ENCODE results near the gene TTLL9. TPM values are rescaled to one million over a fixed set of nuclear protein-coding genes. Genes with fewer than 3 reads are reported as not detected.

The TTLL9 gene
- polyA plus RNA-seq, 1 donor (not counting 4 experiments of a cell fraction or from before 2014, with no cell fraction given), result not detected

- Histone ChIP-seq H3K4me3 (ENCODE audit: control insufficient read depth in 2 of 3, extremely low read depth in 1 of 3, insufficient read depth in 2 of 3, low read depth in 1 of 3, low read length in 3 of 3) (peak overlapping the region in 1 of 3 experiments; percentile 45), H3K9me1 (ENCODE audit: control insufficient read depth, extremely low read depth, insufficient read depth, low read length) (no peaks in the 10 kb centered on the region), H3K4me2 (ENCODE audit: control insufficient read depth, extremely low read depth, insufficient read depth, low read depth, low read length) (peak overlapping the region; percentile 74), H3K27me3 (ENCODE audit: control insufficient read depth, extremely low read depth, insufficient read depth, low read length) (peaks cover 47% of the 10 kb centered on the region), H3K36me3 (ENCODE audit: control insufficient read depth in 2 of 2, extremely low read depth in 1 of 2, insufficient read depth in 2 of 2, low read length in 2 of 2) (no peaks in the 10 kb centered on the region), H3K9ac (ENCODE audit: control insufficient read depth, extremely low read depth, insufficient read depth, low read length) (no peak overlapping the region), H2AFZ (ENCODE audit: control insufficient read depth, low read length) (no peak overlapping the region), H3K79me2 (ENCODE audit: control insufficient read depth, insufficient read depth, low read length) (no peaks in the 10 kb centered on the region), H3K9me3 (ENCODE audit: control insufficient read depth, low read depth, low read length) (no peaks in the 10 kb centered on the region), H3K4me1 (ENCODE audit: control insufficient read depth, extremely low read depth, insufficient read depth, low read length) (peaks cover 2% of the 10 kb centered on the region), H4K20me1 (ENCODE audit: control insufficient read depth, extremely low read depth, insufficient read depth, low read length) (no peaks in the 10 kb centered on the region), H3K27ac (ENCODE audit: control insufficient read depth, insufficient read depth, low read length) (no peak overlapping the region)
- FAIRE-seq, result no peak
- DNase-seq (ENCODE audit: low read depth, low spot score), result no peak
- dilution Hi-C loops (cut with MboI; ENCODE audit: extremely low pct_ligation_motif_present, low sequenced_read_pairs), result no loop called here
- TF ChIP-seq CTCF (optimal IDR thresholded peaks at IDR 0.05 in 1 of 3, IDR thresholded peaks at IDR 0.05 in 1 of 3, conservative IDR thresholded peaks at IDR 0.05 in 1 of 3; ENCODE audit: extremely low read depth in 1 of 3, insufficient read depth in 2 of 3, low read length in 3 of 3) (no peak), EZH2 (IDR thresholded peaks at IDR 0.05; ENCODE audit: low read length) (no peak)
Observed at GRCh38 chr20:31862157-31862470, 8.3 kb upstream of the TTLL9 start.

DNA sequence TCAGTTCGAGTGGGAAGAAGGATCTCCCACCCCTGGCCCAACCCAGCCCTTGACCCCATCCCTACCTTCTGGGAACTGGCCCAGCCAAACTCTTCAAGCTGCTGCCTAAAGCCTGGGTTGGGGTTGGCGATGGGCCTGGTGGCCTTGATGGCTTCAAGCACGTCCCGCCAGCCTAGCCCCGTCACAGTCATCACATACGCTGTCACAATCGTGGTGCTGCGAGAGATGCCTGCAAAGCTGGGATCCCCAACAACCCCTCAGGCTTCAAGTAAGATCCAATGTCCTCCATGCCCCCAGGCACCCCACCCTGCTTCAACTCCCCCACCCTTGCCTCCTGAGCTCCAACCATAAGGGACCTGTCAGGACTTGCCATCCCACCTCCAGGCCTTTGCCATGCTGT is 7.9 kb upstream of the TTLL9 start:
- Histone ChIP-seq H3K27me3 (ENCODE audit: control insufficient read depth, extremely low read depth, insufficient read depth, low read length) (peaks cover 49% of the 10 kb centered on the region), H2AFZ (ENCODE audit: control insufficient read depth, low read length) (no peak overlapping the region), H3K4me1 (ENCODE audit: control insufficient read depth, extremely low read depth, insufficient read depth, low read length) (peaks cover 2% of the 10 kb centered on the region), H4K20me1 (ENCODE audit: control insufficient read depth, extremely low read depth, insufficient read depth, low read length) (no peaks in the 10 kb centered on the region), H3K9ac (ENCODE audit: control insufficient read depth, extremely low read depth, insufficient read depth, low read length) (no peak overlapping the region), H3K36me3 (ENCODE audit: control insufficient read depth in 2 of 2, extremely low read depth in 1 of 2, insufficient read depth in 2 of 2, low read length in 2 of 2) (no peaks in the 10 kb centered on the region), H3K27ac (ENCODE audit: control insufficient read depth, insufficient read depth, low read length) (no peak overlapping the region), H3K4me2 (ENCODE audit: control insufficient read depth, extremely low read depth, insufficient read depth, low read depth, low read length) (no peak overlapping the region), H3K9me1 (ENCODE audit: control insufficient read depth, extremely low read depth, insufficient read depth, low read length) (no peaks in the 10 kb centered on the region), H3K9me3 (ENCODE audit: control insufficient read depth, low read depth, low read length) (no peaks in the 10 kb centered on the region), H3K79me2 (ENCODE audit: control insufficient read depth, insufficient read depth, low read length) (no peaks in the 10 kb centered on the region), H3K4me3 (ENCODE audit: control insufficient read depth in 2 of 3, extremely low read depth in 1 of 3, insufficient read depth in 2 of 3, low read depth in 1 of 3, low read length in 3 of 3) (no peak overlapping the region)
- no peak for TF ChIP-seq CTCF (optimal IDR thresholded peaks at IDR 0.05 in 1 of 3, IDR thresholded peaks at IDR 0.05 in 1 of 3, conservative IDR thresholded peaks at IDR 0.05 in 1 of 3; ENCODE audit: extremely low read depth in 1 of 3, insufficient read depth in 2 of 3, low read length in 3 of 3)
- dilution Hi-C loops (cut with MboI; ENCODE audit: extremely low pct_ligation_motif_present, low sequenced_read_pairs), result no loop called here
- FAIRE-seq, result no peak
- no peak for DNase-seq (ENCODE audit: low read depth, low spot score)
